Upper lobe of right lung (tissue), 1 donor: ENCODE measurements around the gene USP24. TPM values are rescaled to one million over a fixed set of nuclear protein-coding genes. Genes with fewer than 3 reads are reported as not detected.

Experiments
- ATAC-seq: fragments of 200-7000 bp; cut with Tn5 transposase; one replicate; pipeline ENCODE4 v1.9.1; 2020; ENCODE audit warnings: mild to moderate bottlenecking, moderate library complexity
- DNase-seq: peaks from one replicate; pipeline ENCODE4 v3.0.0-alpha.2; 2020
- H3K27ac ChIP-seq: fragments of 200-600 bp; one replicate; pipeline ENCODE4 v1.8.0; 2022
- H3K27me3 ChIP-seq: fragments of 200-600 bp; one replicate; pipeline ENCODE4 v1.8.0; 2022; ENCODE audit warnings: mild to moderate bottlenecking
- H3K36me3 ChIP-seq: fragments of 200-600 bp; one replicate; pipeline ENCODE4 v1.8.0; 2022
- H3K4me1 ChIP-seq: fragments of 200-600 bp; one replicate; pipeline ENCODE4 v1.8.0; 2022
- H3K4me3 ChIP-seq: fragments of 200-600 bp; one replicate; pipeline ENCODE4 v1.8.0; 2022; ENCODE audit warnings: mild to moderate bottlenecking
- H3K9me3 ChIP-seq: fragments of 200-600 bp; one replicate; pipeline ENCODE4 v1.8.0; 2022
- intact Hi-C: fragments of 100-400 bp; cut with DNase I; formaldehyde crosslinking; loops from one replicate; pipeline ENCODE4 v1.11.0; 2022
- total RNA-seq: library from RNA; stranded (reverse); fragmentation: NEBNext Ultra II Directional; extraction: Animal tissue kit (Norgen Biotek cat#: 25700); gene quantifications from one replicate; pipeline ENCODE4 v1.2.1, GENCODE V29; 2021
- TF ChIP-seq, protein P1 (sequence below): fragments of 200-600 bp; IDR thresholded peaks from one replicate; pipeline ENCODE4 v1.8.0; 2022; ENCODE audit warnings: antibody characterized with exemption
- donor health status: DM: no; HTN: yes; CAD: no; lungs with severe emphysema.

The USP24 gene
- total RNA-seq, 1 donor from 2014 or later, result 39.5 TPM

DNA sequence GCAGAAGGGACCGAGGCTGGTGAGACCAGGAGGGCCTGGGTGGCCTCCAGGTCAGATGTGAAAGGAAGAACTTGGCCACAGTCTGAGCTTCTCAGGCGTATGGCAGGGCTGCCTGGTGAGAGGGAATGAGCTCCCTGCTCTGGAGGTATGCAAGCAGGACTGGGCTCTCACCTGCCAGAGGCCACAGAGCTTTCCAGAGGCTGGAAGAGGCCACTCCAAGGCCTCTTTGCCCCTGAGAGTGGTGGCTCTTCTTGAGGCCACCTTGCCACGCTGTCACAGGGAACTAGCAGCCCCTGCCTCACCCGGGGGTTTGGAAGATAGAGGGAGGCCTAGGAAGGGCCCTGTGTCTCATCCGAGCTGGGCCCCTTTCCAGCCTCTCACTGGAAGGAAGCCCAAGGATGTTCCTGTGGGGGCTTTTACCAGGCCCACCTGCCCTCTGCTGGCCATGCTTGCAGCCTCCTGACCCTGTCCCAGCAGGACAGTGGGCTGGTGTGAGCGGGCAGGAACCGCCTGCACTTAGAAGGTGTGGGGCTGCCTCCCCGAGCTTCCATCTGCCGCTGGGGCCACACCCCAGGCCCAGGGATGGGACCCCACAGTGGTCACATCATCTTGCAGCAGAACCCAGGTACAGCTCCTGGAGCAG, 165.8 kb downstream of the USP24 start:
- intact Hi-C loops, result no loop called here
- TF ChIP-seq, protein P1, sequence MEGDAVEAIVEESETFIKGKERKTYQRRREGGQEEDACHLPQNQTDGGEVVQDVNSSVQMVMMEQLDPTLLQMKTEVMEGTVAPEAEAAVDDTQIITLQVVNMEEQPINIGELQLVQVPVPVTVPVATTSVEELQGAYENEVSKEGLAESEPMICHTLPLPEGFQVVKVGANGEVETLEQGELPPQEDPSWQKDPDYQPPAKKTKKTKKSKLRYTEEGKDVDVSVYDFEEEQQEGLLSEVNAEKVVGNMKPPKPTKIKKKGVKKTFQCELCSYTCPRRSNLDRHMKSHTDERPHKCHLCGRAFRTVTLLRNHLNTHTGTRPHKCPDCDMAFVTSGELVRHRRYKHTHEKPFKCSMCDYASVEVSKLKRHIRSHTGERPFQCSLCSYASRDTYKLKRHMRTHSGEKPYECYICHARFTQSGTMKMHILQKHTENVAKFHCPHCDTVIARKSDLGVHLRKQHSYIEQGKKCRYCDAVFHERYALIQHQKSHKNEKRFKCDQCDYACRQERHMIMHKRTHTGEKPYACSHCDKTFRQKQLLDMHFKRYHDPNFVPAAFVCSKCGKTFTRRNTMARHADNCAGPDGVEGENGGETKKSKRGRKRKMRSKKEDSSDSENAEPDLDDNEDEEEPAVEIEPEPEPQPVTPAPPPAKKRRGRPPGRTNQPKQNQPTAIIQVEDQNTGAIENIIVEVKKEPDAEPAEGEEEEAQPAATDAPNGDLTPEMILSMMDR, result no peak
- H3K36me3 ChIP-seq, result no peaks in the 10 kb centered on the region
- no peak for ATAC-seq
- H3K27me3 ChIP-seq, result no peaks in the 10 kb centered on the region
- H3K9me3 ChIP-seq, result no peaks in the 10 kb centered on the region
- no peak for DNase-seq
- H3K4me1 ChIP-seq, result no peaks in the 10 kb centered on the region
- H3K4me3 ChIP-seq, result no peak overlapping the region
- no peak overlapping the region for H3K27ac ChIP-seq

- DNase-seq (no peak), ATAC-seq (no peak)
- Histone ChIP-seq H3K4me1 (no peaks in the 10 kb centered on the region), H3K4me3 (no peak overlapping the region), H3K27ac (no peak overlapping the region), H3K36me3 (no peaks in the 10 kb centered on the region), H3K27me3 (no peaks in the 10 kb centered on the region), H3K9me3 (no peaks in the 10 kb centered on the region)
- TF ChIP-seq, protein P1, result no peak
- intact Hi-C loops, result no loop called here
Observed at GRCh38 chr1:55048453-55049270, 166.5 kb downstream of the USP24 start.

- Histone ChIP-seq H3K27ac (no peak overlapping the region), H3K4me1 (no peaks in the 10 kb centered on the region), H3K27me3 (no peaks in the 10 kb centered on the region), H3K4me3 (no peak overlapping the region), H3K36me3 (no peaks in the 10 kb centered on the region), H3K9me3 (no peaks in the 10 kb centered on the region)
- no peak for ATAC-seq
- DNase-seq, result no peak
- intact Hi-C loops, result no loop called here
- TF ChIP-seq, protein P1, result no peak
Observed at GRCh38 chr1:55047611-55048010, 167.6 kb downstream of the USP24 start.

- Histone ChIP-seq H3K9me3 (no peaks in the 10 kb centered on the region), H3K27ac (no peak overlapping the region), H3K4me3 (no peak overlapping the region), H3K36me3 (no peaks in the 10 kb centered on the region), H3K27me3 (no peaks in the 10 kb centered on the region), H3K4me1 (no peaks in the 10 kb centered on the region)
- ATAC-seq (no peak), DNase-seq (no peak)
- TF ChIP-seq, protein P1, result no peak
- intact Hi-C loops, result no loop called here
Observed at GRCh38 chr1:55046871-55047270, 168.3 kb downstream of the USP24 start.

DNA sequence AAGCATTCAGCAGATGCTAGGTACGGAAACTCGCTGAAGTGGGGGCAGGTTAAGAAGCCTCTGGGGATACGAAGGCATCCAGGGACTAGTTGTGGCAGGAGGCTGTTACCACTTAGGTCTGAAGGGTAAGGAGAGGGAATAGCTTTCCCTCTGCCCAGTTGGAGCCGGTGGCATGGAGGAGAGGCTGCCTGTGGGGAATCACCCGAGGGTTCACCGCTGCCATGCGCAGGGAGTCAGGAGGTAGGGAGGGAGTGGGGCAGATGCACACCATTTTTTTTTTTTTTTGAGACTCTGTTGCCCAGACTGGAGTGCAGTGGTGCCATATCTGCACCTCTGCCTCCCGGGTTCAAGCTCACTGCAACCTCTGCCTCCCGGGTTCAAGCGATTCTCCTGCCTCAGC, 169.7 kb downstream of the USP24 start:
- intact Hi-C loops, result no loop called here
- H3K27ac ChIP-seq, result no peak overlapping the region
- ATAC-seq, result no peak
- H3K4me3 ChIP-seq, result no peak overlapping the region
- no peaks in the 10 kb centered on the region for H3K9me3 ChIP-seq
- TF ChIP-seq, protein P1, result no peak
- H3K27me3 ChIP-seq, result no peaks in the 10 kb centered on the region
- H3K36me3 ChIP-seq, result no peaks in the 10 kb centered on the region
- no peak for DNase-seq
- no peaks in the 10 kb centered on the region for H3K4me1 ChIP-seq
